ENCODE measurements around the gene PALS2. TPM values are rescaled to one million over a fixed set of nuclear protein-coding genes. Genes with fewer than 3 reads are reported as not detected.

The PALS2 gene
- total and polyA plus RNA-seq, 2 of the 13 experiments (the other 11 are each of a cell fraction or from before 2014, with no cell fraction given), result 3.1 to 21.9 TPM

DNA sequence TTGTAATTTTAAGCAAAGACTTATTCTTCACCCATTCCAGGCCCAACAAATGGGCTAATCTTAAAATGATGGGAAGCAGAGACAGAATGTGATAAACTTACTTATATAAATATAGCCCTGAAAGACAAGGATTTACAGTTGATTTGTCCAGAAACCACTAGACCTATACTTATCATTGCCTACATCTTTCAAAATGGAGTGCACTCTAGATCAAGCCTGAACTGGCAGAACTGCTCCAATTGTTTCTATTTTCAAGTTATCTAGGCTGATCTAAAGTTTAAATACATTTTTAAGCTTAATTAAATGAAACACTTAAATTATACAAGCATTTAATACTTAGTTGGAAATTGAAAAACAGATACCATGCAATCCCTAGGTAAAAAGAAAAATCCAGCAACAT, 24.9 kb upstream of the PALS2 start:
- no peaks in the 10 kb centered on the region for H3K27me3 ChIP-seq (ENCODE audit: control insufficient read depth in 1 of 2, insufficient read depth in 2 of 2, low read length in 2 of 2)
- no peaks in the 10 kb centered on the region for H3K9me3 ChIP-seq (ENCODE audit: low read length)
- no peaks in the 10 kb centered on the region for H3K4me1 ChIP-seq (ENCODE audit: insufficient read depth, low read length)
- no peaks in the 10 kb centered on the region for H3K79me2 ChIP-seq (ENCODE audit: insufficient read depth, low read length)
- FAIRE-seq, result no peak
- intact Hi-C loops (cut with micrococcal nuclease; ENCODE audit: unreplicated experiment) (no loop called here), in situ Hi-C loops (cut with HindIII; ENCODE audit: extremely low pct_ligation_motif_present, low pct_unique_long_range_greater_than_20kb) (no loop called here)
- no peak for ATAC-seq
- no TSS peak for BruUV-seq (replicated peaks)
- H2AFZ ChIP-seq (ENCODE audit: low read length), result no peak overlapping the region
- CTCF ChIA-PET (ENCODE audit: low intra/inter-chr PET ratio, low total read pairs), result no interaction called here
- H3K4me3 ChIP-seq (replicated peaks in 1 of 3; ENCODE audit: insufficient read depth in 1 of 3, low read depth in 2 of 3, low read length in 3 of 3), result no peak overlapping the region
- H3K36me3 ChIP-seq (replicated peaks in 1 of 2; ENCODE audit: control insufficient read depth in 1 of 2, insufficient read depth in 2 of 2, low read length in 2 of 2), result no peaks in the 10 kb centered on the region
- H3K4me2 ChIP-seq (ENCODE audit: low read depth, low read length), result no peak overlapping the region
- DNase-seq (ENCODE audit: low spot score), result no peak
- no peak overlapping the region for H3K27ac ChIP-seq (ENCODE audit: extremely low read length, insufficient read depth, low read length)
- no peak overlapping the region for H3K9ac ChIP-seq (ENCODE audit: insufficient read depth, low read depth, low read length)
- H4K20me1 ChIP-seq (ENCODE audit: insufficient read depth, low read length), result no peaks in the 10 kb centered on the region
- POLR2A ChIA-PET, result no interaction called here
- TF ChIP-seq SMARCE1 (IDR thresholded peaks at IDR 0.05; ENCODE audit: borderline replicate concordance) (no peak), DDIT3 (CRISPR knock-in tag; IDR thresholded peaks at IDR 0.05) (no peak), ZNF557 (CRISPR knock-in tag; IDR thresholded peaks at IDR 0.05) (no peak), ATRX (CRISPR knock-in tag; IDR thresholded peaks at IDR 0.05; ENCODE audit: borderline replicate concordance) (no peak), ZNF24 (IDR thresholded peaks at IDR 0.05) (no peak), SMARCC2 (IDR thresholded peaks at IDR 0.05) (no peak), EEA1 (CRISPR knock-in tag; IDR thresholded peaks at IDR 0.05; ENCODE audit: borderline replicate concordance) (no peak), ZNF124 (CRISPR knock-in tag; IDR thresholded peaks at IDR 0.05) (no peak), SYNCRIP (IDR thresholded peaks at IDR 0.05; ENCODE audit: insufficient read depth, low read depth, low read length) (no peak), CCDC6 (CRISPR knock-in tag; IDR thresholded peaks at IDR 0.05) (no peak), ETV6 (CRISPR knock-in tag; conservative IDR thresholded peaks at IDR 0.05) (no peak), ATAD3A (CRISPR knock-in tag; IDR thresholded peaks at IDR 0.05) (no peak), MED1 (CRISPR knock-in tag; IDR thresholded peaks at IDR 0.05) (no peak), CBX5 (CRISPR knock-in tag; IDR thresholded peaks at IDR 0.05; ENCODE audit: borderline replicate concordance) (no peak), MYNN (CRISPR knock-in tag; IDR thresholded peaks at IDR 0.05; ENCODE audit: low read depth) (no peak)
- TF ChIP-seq, protein P1, sequence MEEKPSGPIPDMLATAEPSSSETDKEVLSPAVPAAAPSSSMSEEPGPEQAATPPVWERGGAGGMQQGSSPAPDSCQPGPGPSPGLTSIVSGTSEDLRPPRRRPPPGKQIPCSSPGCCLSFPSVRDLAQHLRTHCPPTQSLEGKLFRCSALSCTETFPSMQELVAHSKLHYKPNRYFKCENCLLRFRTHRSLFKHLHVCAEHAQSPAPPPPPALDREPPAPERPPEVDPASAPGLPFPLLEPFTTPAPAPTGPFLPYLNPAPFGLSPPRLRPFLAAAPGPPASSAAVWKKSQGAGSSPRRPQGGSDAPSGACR (CRISPR knock-in tag; IDR thresholded peaks at IDR 0.05), result no peak
- TF ChIP-seq, protein P2, sequence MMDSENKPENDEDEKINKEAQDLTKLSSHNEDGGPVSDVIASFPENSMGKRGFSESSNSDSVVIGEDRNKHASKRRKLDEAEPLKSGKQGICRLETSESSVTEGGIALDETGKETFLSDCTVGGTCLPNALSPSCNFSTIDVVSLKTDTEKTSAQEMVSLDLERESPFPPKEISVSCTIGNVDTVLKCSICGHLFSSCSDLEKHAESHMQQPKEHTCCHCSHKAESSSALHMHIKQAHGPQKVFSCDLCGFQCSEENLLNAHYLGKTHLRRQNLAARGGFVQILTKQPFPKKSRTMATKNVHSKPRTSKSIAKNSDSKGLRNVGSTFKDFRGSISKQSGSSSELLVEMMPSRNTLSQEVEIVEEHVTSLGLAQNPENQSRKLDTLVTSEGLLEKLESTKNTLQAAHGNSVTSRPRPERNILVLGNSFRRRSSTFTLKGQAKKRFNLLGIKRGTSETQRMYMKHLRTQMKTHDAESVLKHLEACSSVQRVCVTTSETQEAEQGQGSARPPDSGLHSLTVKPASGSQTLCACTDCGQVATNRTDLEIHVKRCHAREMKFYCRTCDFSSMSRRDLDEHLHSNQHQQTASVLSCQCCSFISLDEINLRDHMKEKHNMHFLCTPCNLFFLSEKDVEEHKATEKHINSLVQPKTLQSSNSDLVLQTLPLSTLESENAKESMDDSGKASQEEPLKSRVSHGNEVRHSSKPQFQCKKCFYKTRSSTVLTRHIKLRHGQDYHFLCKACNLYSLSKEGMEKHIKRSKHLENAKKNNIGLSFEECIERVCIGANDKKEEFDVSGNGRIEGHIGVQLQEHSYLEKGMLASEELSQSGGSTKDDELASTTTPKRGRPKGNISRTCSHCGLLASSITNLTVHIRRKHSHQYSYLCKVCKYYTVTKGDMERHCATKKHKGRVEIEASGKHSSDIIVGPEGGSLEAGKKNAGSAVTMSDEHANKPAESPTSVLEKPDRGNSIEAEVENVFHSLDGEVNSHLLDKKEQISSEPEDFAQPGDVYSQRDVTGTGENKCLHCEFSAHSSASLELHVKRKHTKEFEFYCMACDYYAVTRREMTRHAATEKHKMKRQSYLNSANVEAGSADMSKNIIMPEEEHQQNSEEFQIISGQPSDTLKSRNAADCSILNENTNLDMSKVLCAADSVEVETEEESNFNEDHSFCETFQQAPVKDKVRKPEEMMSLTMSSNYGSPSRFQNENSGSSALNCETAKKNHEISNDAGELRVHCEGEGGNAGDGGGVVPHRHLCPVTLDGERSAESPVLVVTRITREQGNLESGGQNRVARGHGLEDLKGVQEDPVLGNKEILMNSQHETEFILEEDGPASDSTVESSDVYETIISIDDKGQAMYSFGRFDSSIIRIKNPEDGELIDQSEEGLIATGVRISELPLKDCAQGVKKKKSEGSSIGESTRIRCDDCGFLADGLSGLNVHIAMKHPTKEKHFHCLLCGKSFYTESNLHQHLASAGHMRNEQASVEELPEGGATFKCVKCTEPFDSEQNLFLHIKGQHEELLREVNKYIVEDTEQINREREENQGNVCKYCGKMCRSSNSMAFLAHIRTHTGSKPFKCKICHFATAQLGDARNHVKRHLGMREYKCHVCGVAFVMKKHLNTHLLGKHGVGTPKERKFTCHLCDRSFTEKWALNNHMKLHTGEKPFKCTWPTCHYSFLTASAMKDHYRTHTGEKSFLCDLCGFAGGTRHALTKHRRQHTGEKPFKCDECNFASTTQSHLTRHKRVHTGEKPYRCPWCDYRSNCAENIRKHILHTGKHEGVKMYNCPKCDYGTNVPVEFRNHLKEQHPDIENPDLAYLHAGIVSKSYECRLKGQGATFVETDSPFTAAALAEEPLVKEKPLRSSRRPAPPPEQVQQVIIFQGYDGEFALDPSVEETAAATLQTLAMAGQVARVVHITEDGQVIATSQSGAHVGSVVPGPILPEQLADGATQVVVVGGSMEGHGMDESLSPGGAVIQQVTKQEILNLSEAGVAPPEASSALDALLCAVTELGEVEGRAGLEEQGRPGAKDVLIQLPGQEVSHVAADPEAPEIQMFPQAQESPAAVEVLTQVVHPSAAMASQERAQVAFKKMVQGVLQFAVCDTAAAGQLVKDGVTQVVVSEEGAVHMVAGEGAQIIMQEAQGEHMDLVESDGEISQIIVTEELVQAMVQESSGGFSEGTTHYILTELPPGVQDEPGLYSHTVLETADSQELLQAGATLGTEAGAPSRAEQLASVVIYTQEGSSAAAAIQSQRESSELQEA (CRISPR knock-in tag; IDR thresholded peaks at IDR 0.05; ENCODE audit: not compliant biosample characterization), result no peak
- TF ChIP-seq, protein P3, sequence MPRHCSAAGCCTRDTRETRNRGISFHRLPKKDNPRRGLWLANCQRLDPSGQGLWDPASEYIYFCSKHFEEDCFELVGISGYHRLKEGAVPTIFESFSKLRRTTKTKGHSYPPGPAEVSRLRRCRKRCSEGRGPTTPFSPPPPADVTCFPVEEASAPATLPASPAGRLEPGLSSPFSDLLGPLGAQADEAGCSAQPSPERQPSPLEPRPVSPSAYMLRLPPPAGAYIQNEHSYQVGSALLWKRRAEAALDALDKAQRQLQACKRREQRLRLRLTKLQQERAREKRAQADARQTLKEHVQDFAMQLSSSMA (CRISPR knock-in tag; IDR thresholded peaks at IDR 0.05), result no peak
